ENCODE measurements around the gene CACNA1B.

DNA sequence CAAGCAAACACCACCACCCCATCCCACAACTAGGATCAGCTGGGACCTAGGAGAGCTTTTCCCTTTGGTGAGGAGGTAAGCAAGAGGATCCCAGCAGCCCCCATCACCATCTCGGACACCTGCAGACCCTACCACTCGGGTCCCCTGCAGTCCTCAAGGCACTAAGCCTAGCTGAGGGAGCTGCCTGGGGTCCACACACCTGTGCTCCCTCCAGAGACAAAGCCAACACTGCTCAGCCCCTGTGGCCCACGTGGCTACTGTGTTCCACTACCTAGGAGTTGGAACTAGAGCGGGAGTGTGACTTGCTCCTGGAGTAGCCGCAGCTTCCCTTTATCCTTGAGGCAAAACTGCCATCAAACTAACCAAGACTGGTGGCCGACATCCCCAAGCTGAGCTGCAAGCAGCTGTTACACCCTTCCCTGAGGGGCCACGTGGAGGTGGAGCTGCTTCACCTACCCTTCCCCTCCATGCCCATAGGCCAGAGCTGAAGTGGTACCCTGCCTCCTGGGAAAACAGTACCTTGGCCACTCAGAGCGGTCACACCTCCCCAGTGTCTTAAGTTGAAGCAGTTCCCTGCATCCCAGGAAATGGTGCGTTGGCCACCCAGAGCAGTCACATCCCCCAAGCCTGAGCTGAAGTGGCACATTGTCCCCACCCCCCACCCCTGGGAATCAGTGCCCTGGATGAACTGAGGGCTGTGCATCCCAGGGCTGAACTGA, 205.5 kb downstream of the CACNA1B start:
- no peak for TF ChIP-seq EZH2 (IDR thresholded peaks at IDR 0.05; ENCODE audit: borderline replicate concordance, low read depth, low read length, severe bottlenecking)
- TF ChIP-seq, protein P1, sequence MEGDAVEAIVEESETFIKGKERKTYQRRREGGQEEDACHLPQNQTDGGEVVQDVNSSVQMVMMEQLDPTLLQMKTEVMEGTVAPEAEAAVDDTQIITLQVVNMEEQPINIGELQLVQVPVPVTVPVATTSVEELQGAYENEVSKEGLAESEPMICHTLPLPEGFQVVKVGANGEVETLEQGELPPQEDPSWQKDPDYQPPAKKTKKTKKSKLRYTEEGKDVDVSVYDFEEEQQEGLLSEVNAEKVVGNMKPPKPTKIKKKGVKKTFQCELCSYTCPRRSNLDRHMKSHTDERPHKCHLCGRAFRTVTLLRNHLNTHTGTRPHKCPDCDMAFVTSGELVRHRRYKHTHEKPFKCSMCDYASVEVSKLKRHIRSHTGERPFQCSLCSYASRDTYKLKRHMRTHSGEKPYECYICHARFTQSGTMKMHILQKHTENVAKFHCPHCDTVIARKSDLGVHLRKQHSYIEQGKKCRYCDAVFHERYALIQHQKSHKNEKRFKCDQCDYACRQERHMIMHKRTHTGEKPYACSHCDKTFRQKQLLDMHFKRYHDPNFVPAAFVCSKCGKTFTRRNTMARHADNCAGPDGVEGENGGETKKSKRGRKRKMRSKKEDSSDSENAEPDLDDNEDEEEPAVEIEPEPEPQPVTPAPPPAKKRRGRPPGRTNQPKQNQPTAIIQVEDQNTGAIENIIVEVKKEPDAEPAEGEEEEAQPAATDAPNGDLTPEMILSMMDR (IDR thresholded peaks at IDR 0.05; ENCODE audit: borderline replicate concordance, extremely low read depth, low read length, poor library complexity, severe bottlenecking): no peak
